SH-SY5Y (cell line): ENCODE results near the gene VSIG8.

ENCODE experiments used
- GATA2 ChIP-seq: IDR thresholded peaks from 2 replicates; pipeline ENCODE4 v1.6.1; 2011; ENCODE audit warnings: mild to moderate bottlenecking, low read depth, low read length
- GATA3 ChIP-seq: IDR thresholded peaks from 2 replicates; pipeline ENCODE4 v1.6.1; 2011; ENCODE audit warnings: low read depth, mild to moderate bottlenecking, low read length, moderate library complexity

DNA sequence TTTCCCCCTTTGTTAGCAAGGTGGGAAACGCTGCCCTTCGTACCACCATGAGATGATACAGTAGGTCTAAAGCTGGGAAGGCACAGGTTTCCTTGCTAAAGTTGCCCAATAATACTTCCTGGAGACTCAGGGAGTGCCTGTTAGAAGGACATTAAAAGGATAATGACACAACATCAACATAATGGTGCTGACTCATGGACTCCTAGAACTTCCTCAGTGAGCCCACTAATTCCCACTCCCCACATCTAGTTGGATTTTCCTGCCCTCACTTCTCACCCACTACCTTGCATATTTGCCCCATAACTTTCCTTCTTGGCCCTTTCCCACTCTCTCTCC lies 20.0 kb upstream of the VSIG8 start:
- no peak for TF ChIP-seq GATA3
- TF ChIP-seq GATA2 = no peak
